ENCODE results near the gene MYBPH.
A peak's percentile ranks its signal among the peaks of the same experiment; 100 is the strongest.

The MYBPH gene, protein sequence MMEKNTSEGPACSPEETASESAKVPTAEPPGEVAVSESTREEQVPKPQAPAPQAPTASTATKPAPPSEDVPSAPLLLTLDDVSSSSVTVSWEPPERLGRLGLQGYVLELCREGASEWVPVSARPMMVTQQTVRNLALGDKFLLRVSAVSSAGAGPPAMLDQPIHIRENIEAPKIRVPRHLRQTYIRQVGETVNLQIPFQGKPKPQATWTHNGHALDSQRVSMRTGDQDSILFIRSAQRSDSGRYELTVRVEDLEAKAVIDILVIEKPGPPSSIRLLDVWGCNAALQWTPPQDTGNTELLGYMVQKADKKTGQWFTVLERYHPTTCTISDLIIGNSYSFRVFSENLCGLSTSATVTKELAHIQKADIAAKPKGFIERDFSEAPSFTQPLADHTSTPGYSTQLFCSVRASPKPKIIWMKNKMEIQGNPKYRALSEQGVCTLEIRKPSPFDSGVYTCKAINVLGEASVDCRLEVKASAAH

DNA sequence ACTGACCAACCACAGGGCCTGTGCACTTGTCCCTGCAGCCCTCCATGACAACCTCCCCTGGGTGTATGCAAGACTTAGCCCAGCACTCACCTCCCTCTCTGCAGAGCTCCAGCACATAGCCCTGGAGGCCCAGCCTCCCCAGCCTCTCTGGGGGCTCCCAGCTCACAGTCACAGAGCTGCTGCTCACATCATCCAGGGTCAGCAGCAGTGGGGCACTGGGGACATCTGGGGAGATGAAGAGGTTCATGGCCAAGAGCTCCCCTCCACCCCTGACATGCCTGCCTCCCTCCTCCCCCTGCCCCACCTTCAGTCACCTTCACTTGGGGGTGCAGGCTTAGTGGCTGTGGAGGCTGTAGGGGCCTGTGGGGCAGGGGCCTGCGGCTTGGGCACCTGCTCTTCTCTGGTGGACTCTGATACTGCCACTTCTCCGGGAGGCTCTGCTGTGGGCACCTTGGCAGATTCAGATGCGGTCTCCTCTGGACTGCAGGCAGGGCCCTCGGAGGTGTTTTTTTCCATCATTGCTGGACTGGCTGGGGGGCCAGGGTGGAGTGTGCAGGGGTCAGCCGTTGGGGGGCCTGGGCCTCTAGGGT, at the start of gene MYBPH:
Gene MYBPH, minus strand, starts transcription at position 590 of the 590 bp plus-strand sequence. Its CDS starts 71 bp downstream, at position 519.
- H3K4me3 Mint-ChIP-seq, result no peak within 1 kb of the TSS
- H3K9me3 Mint-ChIP-seq, result no peaks in the 10 kb centered on the region
- H3K4me1 Mint-ChIP-seq, result no peaks in the 10 kb centered on the region

DNA sequence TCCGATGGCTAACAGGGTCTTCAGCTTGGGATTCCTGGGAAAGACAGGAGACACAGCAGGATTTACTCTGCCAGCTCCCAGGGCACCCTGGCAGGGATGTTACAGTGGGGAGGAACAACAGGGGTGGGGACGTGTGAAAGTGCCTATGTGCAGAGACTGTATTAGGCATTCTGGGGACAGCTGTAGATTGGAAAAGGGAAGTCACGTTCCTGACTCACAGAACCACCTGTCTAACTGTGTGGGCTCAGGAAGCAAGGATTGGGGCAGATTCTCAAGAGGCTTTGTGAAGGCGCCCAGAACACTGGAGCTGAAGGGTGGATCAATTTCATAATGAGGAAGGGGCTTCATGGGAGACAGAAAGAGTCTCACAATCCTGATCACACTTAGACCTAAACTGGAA, 49.4 kb upstream of the MYBPH start:
- Mint-ChIP-seq H3K9me3 (no peaks in the 10 kb centered on the region), H3K36me3 (ENCODE audit: insufficient read depth) (no peaks in the 10 kb centered on the region), H3K4me3 (no peak overlapping the region), H3K27ac (ENCODE audit: low read depth) (no peak overlapping the region), H3K4me1 (no peaks in the 10 kb centered on the region), H3K27me3 (peaks cover 50% of the 10 kb centered on the region)
- DNase-seq (ENCODE audit: low spot score in 2 of 2), result no peak
- no peak for ATAC-seq (replicated peaks; ENCODE audit: extremely low read depth, poor library complexity, severe bottlenecking)

More for the DNA sequence above, at the start of gene MYBPH:
- Mint-ChIP-seq H3K27me3 (peaks cover 47% of the 10 kb centered on the region), H3K36me3 (ENCODE audit: insufficient read depth) (no peaks in the 10 kb centered on the region), H3K27ac (ENCODE audit: low read depth) (no peak within 1 kb of the TSS)
- ATAC-seq (replicated peaks; ENCODE audit: extremely low read depth, poor library complexity, severe bottlenecking) (no peak), DNase-seq (ENCODE audit: low spot score in 2 of 2) (no peak)

DNA sequence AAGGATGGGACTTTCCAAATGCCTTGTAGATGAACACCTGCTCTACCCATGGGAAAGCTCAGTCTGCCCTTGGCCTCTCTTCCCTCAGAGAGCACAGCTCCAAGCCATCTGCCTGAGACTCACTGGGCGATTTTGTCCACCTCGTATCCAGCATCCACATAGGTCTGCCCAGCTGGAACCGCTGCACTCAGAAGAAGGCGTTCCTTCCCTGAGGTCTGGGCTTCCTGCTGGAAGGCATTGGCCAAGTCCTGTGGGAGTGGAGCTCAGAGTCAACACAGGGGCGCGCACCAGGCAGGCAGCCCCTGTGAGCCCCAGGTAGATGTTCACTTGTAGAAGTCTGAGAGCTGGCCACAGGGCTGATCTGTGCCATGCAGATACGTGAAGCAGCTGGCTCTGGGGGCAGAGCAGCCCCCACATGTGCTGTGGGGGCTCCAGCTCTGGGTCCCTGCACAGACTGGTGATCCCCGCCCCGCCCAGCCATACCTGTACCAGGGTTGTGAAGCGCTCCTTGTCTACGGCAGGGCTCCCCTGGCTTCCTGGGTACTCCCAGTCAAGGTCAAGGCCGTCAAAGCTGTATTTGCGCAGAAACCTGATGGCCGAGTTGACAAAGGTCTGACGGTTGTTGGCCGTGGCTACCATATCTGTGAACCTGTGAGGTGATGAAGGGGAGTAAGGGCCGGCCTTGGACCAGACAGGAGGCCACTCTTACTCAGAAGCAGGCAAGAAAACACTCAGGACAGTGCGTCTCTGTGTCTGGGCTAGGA, 47.6 kb upstream of the MYBPH start:
- DNase-seq (ENCODE audit: low spot score in 2 of 2) (no peak), ATAC-seq (replicated peaks; ENCODE audit: extremely low read depth, poor library complexity, severe bottlenecking) (no peak)
- peaks cover 49% of the 10 kb centered on the region for H3K27me3 Mint-ChIP-seq
- no peaks in the 10 kb centered on the region for H3K9me3 Mint-ChIP-seq
- H3K4me1 Mint-ChIP-seq, result no peaks in the 10 kb centered on the region
- H3K27ac Mint-ChIP-seq (ENCODE audit: low read depth), result no peak overlapping the region
- no peak overlapping the region for H3K4me3 Mint-ChIP-seq
- H3K36me3 Mint-ChIP-seq (ENCODE audit: insufficient read depth), result no peaks in the 10 kb centered on the region

DNA sequence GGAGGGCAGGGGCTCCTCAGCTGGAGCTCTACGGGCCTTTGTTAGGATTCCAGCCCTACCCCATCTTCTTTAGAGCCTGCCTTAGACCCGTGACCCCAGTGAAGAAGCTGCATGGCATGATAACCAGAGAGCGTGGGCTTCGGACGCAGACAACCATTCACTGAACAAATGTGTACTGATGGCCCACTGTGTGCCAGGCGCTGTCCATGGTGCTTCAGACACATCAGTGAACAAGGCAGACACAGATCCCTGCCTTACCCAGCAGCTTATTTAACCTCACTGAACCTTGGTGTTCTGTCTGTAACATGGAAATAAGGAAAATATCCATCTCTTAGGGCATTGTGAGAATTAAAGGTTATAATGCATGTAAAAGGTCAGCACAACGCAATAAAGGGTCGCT, 44.3 kb upstream of the MYBPH start:
- DNase-seq (ENCODE audit: low spot score in 2 of 2) (no peak), ATAC-seq (replicated peaks; ENCODE audit: extremely low read depth, poor library complexity, severe bottlenecking) (no peak)
- Mint-ChIP-seq H3K4me3 (no peak overlapping the region), H3K4me1 (peaks cover 7% of the 10 kb centered on the region), H3K9me3 (no peaks in the 10 kb centered on the region), H3K36me3 (ENCODE audit: insufficient read depth) (no peaks in the 10 kb centered on the region), H3K27ac (ENCODE audit: low read depth) (no peak overlapping the region), H3K27me3 (peaks cover 49% of the 10 kb centered on the region)

DNA sequence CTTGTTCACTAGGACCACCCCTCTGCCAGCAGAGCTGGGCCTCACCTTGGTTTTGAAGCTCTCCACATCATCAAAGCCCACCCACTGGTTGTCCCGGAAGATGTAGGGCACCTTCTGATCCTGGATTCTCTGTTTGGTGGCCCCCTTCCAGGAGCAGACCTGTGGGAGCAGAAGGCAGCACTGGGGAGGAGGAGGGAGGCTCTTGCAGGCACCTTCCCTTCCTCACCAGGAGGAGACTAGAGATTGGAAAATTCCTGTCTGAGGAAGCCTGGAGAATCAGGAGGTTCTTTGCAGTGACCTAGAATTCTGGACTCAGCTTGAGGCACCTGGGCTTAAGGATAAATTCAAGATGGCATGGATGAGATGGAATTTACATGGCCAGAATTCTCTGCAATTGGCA, 43.5 kb upstream of the MYBPH start:
- no peaks in the 10 kb centered on the region for H3K36me3 Mint-ChIP-seq (ENCODE audit: insufficient read depth)
- no peaks in the 10 kb centered on the region for H3K9me3 Mint-ChIP-seq
- no peak overlapping the region for H3K27ac Mint-ChIP-seq (ENCODE audit: low read depth)
- DNase-seq (ENCODE audit: low spot score in 2 of 2), result no peak
- H3K4me3 Mint-ChIP-seq, result no peak overlapping the region
- H3K27me3 Mint-ChIP-seq, result peaks cover 44% of the 10 kb centered on the region
- H3K4me1 Mint-ChIP-seq, result peaks cover 7% of the 10 kb centered on the region
- no peak for ATAC-seq (replicated peaks; ENCODE audit: extremely low read depth, poor library complexity, severe bottlenecking)

DNA sequence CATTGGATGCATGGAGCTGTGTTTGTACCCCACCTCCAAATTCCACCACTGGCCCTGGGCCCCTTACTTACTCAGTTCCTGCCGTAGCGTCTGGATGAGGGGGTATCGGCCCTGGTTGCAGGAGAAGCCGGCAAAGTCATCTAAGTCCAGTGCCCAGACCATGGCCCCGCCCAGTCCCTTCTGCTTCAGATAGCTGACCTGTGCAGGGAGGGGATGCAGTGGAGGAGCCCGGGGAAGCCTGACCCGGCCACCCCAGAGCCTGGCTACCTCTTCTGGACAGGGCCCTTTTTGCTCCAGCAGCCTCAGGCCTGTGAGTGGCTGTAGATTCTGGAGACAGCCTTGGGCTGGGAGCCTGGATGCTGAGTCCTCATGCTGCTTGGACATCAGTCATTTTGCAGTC, 42.0 kb upstream of the MYBPH start:
- DNase-seq (ENCODE audit: low spot score in 2 of 2), result no peak
- Mint-ChIP-seq H3K4me1 (peaks cover 7% of the 10 kb centered on the region), H3K9me3 (no peaks in the 10 kb centered on the region), H3K27ac (ENCODE audit: low read depth) (no peak overlapping the region), H3K27me3 (peaks cover 41% of the 10 kb centered on the region), H3K36me3 (ENCODE audit: insufficient read depth) (no peaks in the 10 kb centered on the region), H3K4me3 (no peak overlapping the region)
- no peak for ATAC-seq (replicated peaks; ENCODE audit: extremely low read depth, poor library complexity, severe bottlenecking)

DNA sequence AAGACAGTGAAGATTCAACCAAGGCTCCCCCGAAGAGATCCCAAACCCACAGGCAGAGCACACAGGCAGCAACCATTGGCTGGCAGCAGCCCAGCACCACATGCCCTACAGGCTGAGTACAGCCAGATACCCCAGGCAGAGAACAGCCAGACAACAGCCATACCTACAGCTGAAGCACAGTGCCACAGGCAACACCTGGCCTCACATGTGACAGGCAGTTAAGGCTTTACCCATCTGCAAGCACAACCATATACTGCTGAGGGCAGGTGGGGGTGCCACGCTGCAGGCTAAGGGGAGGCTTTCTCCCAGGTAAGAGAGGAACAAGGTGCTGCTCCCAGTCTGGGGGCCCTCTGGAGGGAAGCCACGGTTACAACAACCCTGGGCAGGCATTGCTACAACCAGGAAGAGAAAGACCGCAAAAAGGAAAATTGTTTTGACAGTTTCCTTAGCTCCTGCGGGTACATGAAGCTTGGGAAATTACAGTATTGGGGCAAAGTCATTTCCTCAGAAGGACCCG, 41.6 kb upstream of the MYBPH start:
- no peak overlapping the region for H3K4me3 Mint-ChIP-seq
- H3K9me3 Mint-ChIP-seq, result no peaks in the 10 kb centered on the region
- H3K27ac Mint-ChIP-seq (ENCODE audit: low read depth), result no peak overlapping the region
- peaks cover 7% of the 10 kb centered on the region for H3K4me1 Mint-ChIP-seq
- no peaks in the 10 kb centered on the region for H3K36me3 Mint-ChIP-seq (ENCODE audit: insufficient read depth)
- DNase-seq (ENCODE audit: low spot score in 2 of 2), result no peak
- ATAC-seq (replicated peaks; ENCODE audit: extremely low read depth, poor library complexity, severe bottlenecking), result no peak
- peaks cover 36% of the 10 kb centered on the region for H3K27me3 Mint-ChIP-seq

DNA sequence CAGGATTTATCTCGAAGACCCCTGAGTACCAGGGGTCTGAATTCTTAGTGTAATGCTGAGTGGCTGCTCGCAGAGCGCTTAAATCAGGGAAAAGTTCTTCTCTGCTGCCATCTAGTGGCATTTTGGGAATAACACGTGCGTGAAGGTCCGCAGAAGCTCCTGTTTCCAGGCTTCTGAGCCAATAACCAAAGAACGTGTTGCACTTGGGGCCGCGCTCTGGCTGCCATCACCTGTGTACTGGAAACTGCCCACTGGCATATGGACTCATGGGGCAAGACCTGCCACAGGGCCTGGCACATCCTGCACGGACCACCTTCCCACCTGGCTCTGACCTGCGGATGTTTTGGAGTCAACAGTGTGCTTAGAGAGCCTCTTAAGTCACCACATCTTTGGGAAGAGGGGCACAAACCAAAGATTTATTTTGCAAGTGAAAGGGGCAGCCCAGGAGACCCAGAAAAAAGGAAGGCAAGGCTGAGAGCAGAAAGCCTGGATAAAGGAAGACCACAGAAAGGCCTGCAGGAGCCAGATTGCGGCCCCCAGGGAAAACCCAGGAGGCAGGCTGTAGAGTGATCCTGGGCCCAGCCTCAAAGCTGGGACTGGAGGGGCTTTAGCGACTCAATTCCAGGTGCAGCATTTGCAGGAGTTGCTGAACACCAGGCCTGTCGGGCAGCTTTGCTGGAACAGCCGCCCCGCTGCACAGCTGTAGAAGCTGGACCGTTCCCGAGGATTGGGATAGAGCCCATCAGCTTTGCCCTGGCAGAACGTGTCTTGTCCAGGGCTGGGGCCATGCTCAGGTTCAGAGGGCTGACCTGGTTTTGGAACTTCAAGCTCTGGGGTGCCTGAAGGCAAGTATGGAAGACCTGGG, 40.9 kb upstream of the MYBPH start:
- no peaks in the 10 kb centered on the region for H3K36me3 Mint-ChIP-seq (ENCODE audit: insufficient read depth)
- H3K9me3 Mint-ChIP-seq, result no peaks in the 10 kb centered on the region
- H3K4me3 Mint-ChIP-seq, result no peak overlapping the region
- H3K4me1 Mint-ChIP-seq, result peaks cover 7% of the 10 kb centered on the region
- peaks cover 35% of the 10 kb centered on the region for H3K27me3 Mint-ChIP-seq
- DNase-seq (ENCODE audit: low spot score in 2 of 2) (peak; percentile 26 to 32), ATAC-seq (replicated peaks; ENCODE audit: extremely low read depth, poor library complexity, severe bottlenecking) (peak; percentile 36)
- H3K27ac Mint-ChIP-seq (ENCODE audit: low read depth), result no peak overlapping the region

DNA sequence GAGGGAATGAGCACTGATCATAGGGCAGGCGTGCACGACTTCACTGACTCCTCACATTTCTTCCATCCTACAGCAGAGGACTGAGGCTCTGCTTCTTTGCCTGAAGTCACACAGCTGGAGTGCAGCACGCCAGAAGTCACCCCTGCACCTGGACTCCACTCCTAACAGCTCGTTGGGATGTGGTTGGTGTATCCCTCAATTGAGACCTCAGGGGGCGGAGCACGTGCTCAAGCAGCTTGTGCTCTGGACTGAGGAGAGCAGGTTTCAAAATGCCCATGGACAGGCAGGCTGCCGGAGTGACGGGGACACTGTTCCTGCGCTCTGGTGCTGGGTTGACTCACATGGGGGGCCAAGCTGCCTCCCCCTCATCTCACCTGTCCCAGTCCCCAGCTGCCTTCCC, 39.9 kb upstream of the MYBPH start:
- Mint-ChIP-seq H3K27ac (ENCODE audit: low read depth) (no peak overlapping the region), H3K27me3 (peaks cover 35% of the 10 kb centered on the region), H3K4me1 (peaks cover 7% of the 10 kb centered on the region)

DNA sequence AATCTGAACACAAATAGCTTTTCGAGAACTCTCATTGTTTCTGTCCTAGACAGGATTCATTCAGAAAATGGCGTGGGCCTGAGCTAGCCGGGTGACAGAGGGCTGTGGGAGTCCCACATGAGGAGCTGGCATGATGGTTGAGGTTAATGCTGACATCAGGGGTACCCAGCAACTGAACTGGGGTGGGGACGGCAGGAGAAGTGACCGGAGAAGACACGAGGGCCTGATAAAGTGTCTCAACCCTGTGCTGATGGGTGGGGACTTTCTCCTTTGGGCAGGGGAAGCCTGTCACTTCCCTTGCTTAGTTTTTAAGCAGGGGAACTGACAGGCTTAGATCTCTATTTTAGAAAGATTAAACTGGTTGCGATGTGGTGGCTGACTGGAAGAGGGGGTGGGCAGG, 39.2 kb upstream of the MYBPH start:
- H3K9me3 Mint-ChIP-seq, result no peaks in the 10 kb centered on the region
- peaks cover 35% of the 10 kb centered on the region for H3K27me3 Mint-ChIP-seq
- peaks cover 7% of the 10 kb centered on the region for H3K4me1 Mint-ChIP-seq
- H3K4me3 Mint-ChIP-seq, result no peak overlapping the region
- no peak for ATAC-seq (replicated peaks; ENCODE audit: extremely low read depth, poor library complexity, severe bottlenecking)
- DNase-seq (ENCODE audit: low spot score in 2 of 2), result no peak
- H3K27ac Mint-ChIP-seq (ENCODE audit: low read depth), result no peak overlapping the region
- no peaks in the 10 kb centered on the region for H3K36me3 Mint-ChIP-seq (ENCODE audit: insufficient read depth)

More for the DNA sequence above, 39.9 kb upstream of the MYBPH start:
- no peak for ATAC-seq (replicated peaks; ENCODE audit: extremely low read depth, poor library complexity, severe bottlenecking)
- Mint-ChIP-seq H3K9me3 (no peaks in the 10 kb centered on the region), H3K4me3 (no peak overlapping the region), H3K36me3 (ENCODE audit: insufficient read depth) (no peaks in the 10 kb centered on the region)
- DNase-seq (ENCODE audit: low spot score in 2 of 2), result no peak

DNA sequence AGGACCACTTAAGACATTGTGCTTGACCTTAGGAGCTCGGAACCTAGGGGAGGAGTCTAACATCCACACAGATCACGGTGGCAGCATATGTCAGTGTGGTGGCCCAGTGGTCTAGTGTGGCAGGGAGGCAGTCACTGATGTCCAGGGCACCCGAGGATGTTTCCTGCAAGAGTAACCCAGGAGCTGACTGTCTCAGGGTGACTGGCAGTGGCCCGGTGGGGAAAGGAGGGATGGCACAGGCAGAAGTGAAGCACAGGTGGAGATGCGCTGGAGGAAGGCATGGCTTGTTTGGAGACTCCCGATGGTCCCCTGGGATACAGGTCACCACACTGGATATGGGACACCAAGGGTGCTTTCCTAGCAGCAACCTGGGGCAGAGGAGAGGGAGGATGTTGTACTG, 37.5 kb upstream of the MYBPH start:
- no peak for DNase-seq (ENCODE audit: low spot score in 2 of 2)
- Mint-ChIP-seq H3K9me3 (no peaks in the 10 kb centered on the region), H3K4me1 (peaks cover 7% of the 10 kb centered on the region)

DNA sequence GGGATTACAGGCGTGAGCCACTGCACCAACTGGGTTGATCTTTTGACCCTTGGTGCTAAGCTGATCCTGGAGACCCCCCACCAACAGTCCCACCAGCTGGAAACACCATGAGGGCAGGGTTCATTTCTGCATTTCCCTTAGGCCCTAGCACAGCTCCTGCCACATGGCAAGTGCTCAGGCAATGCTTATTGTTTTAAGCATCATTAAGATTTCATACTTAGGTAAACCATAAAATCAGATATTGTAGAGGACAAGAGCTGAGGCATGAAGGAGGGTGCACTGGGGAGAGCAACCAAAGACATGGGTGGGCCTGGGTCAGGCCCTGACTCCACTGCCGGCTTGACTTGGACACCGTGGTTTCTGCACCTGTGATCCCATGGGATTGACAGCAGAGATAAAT, 36.2 kb upstream of the MYBPH start:
- no peak for ATAC-seq (replicated peaks; ENCODE audit: extremely low read depth, poor library complexity, severe bottlenecking)
- peaks cover 15% of the 10 kb centered on the region for H3K27me3 Mint-ChIP-seq
- H3K36me3 Mint-ChIP-seq (ENCODE audit: insufficient read depth), result no peaks in the 10 kb centered on the region
- no peaks in the 10 kb centered on the region for H3K9me3 Mint-ChIP-seq
- DNase-seq (ENCODE audit: low spot score in 2 of 2), result no peak
- H3K27ac Mint-ChIP-seq (ENCODE audit: low read depth), result no peak overlapping the region
- H3K4me3 Mint-ChIP-seq, result no peak overlapping the region
- H3K4me1 Mint-ChIP-seq, result peaks cover 7% of the 10 kb centered on the region

More for the DNA sequence above, 37.5 kb upstream of the MYBPH start:
- Mint-ChIP-seq H3K36me3 (ENCODE audit: insufficient read depth) (no peaks in the 10 kb centered on the region), H3K4me3 (no peak overlapping the region), H3K27me3 (peaks cover 23% of the 10 kb centered on the region), H3K27ac (ENCODE audit: low read depth) (no peak overlapping the region)
- ATAC-seq (replicated peaks; ENCODE audit: extremely low read depth, poor library complexity, severe bottlenecking), result no peak
